Measurements from ENCODE around the gene MAP4K4. TPM values are rescaled to one million over a fixed set of nuclear protein-coding genes. Genes with fewer than 3 reads are reported as not detected.

Gene MAP4K4
- total RNA-seq, 1 experiment from 2014 or later: 58.7 TPM

GRCh38 chr2:101679801-101680487, 17.6 kb upstream of the MAP4K4 start:
- Histone ChIP-seq H3K4me3 (ENCODE audit: insufficient read depth, low read depth, low read length) (no peak overlapping the region), H3K27me3 (ENCODE audit: control insufficient read depth, insufficient read depth, low read length) (no peaks in the 10 kb centered on the region), H3K36me3 (replicated peaks; ENCODE audit: control insufficient read depth, insufficient read depth, low read length) (no peaks in the 10 kb centered on the region)
- DNase-seq: no peak

GRCh38 chr2:101682311-101682710, 15.2 kb upstream of the MAP4K4 start:
- Histone ChIP-seq H3K36me3 (replicated peaks; ENCODE audit: control insufficient read depth, insufficient read depth, low read length) (no peaks in the 10 kb centered on the region), H3K4me3 (ENCODE audit: insufficient read depth, low read depth, low read length) (no peak overlapping the region), H3K27me3 (ENCODE audit: control insufficient read depth, insufficient read depth, low read length) (no peaks in the 10 kb centered on the region)
- no peak for DNase-seq

GRCh38 chr2:101684313-101684712, 13.2 kb upstream of the MAP4K4 start:
- H3K27me3 ChIP-seq (ENCODE audit: control insufficient read depth, insufficient read depth, low read length): no peaks in the 10 kb centered on the region
- no peak for DNase-seq
- H3K4me3 ChIP-seq (ENCODE audit: insufficient read depth, low read depth, low read length): no peak overlapping the region
- H3K36me3 ChIP-seq (replicated peaks; ENCODE audit: control insufficient read depth, insufficient read depth, low read length): no peaks in the 10 kb centered on the region

- DNase-seq: no peak
- Histone ChIP-seq H3K4me3 (ENCODE audit: insufficient read depth, low read depth, low read length) (no peak overlapping the region), H3K27me3 (ENCODE audit: control insufficient read depth, insufficient read depth, low read length) (no peaks in the 10 kb centered on the region), H3K36me3 (replicated peaks; ENCODE audit: control insufficient read depth, insufficient read depth, low read length) (no peaks in the 10 kb centered on the region)
These were observed 9.2 kb upstream of the MAP4K4 start for GRCh38 chr2:101688261-101688660.

GRCh38 chr2:101689114-101689825, 8.2 kb upstream of the MAP4K4 start:
- Histone ChIP-seq H3K27me3 (ENCODE audit: control insufficient read depth, insufficient read depth, low read length) (no peaks in the 10 kb centered on the region), H3K36me3 (replicated peaks; ENCODE audit: control insufficient read depth, insufficient read depth, low read length) (no peaks in the 10 kb centered on the region), H3K4me3 (ENCODE audit: insufficient read depth, low read depth, low read length) (no peak overlapping the region)
- no peak for DNase-seq

- H3K27me3 ChIP-seq (ENCODE audit: control insufficient read depth, insufficient read depth, low read length): no peaks in the 10 kb centered on the region
- no peak for DNase-seq
- no peak overlapping the region for H3K4me3 ChIP-seq (ENCODE audit: insufficient read depth, low read depth, low read length)
- no peaks in the 10 kb centered on the region for H3K36me3 ChIP-seq (replicated peaks; ENCODE audit: control insufficient read depth, insufficient read depth, low read length)
These were observed 6.9 kb upstream of the MAP4K4 start for GRCh38 chr2:101690547-101691152.

GRCh38 chr2:101692041-101692440, 5.5 kb upstream of the MAP4K4 start:
- DNase-seq: no peak
- H3K36me3 ChIP-seq (replicated peaks; ENCODE audit: control insufficient read depth, insufficient read depth, low read length): no peaks in the 10 kb centered on the region

GRCh38 chr2:101692766-101693165, 4.7 kb upstream of the MAP4K4 start:
- H3K36me3 ChIP-seq (replicated peaks; ENCODE audit: control insufficient read depth, insufficient read depth, low read length): no peaks in the 10 kb centered on the region
- no peaks in the 10 kb centered on the region for H3K27me3 ChIP-seq (ENCODE audit: control insufficient read depth, insufficient read depth, low read length)
- H3K4me3 ChIP-seq (ENCODE audit: insufficient read depth, low read depth, low read length): no peak overlapping the region
- no peak for DNase-seq

More at GRCh38 chr2:101692041-101692440, 5.5 kb upstream of the MAP4K4 start:
- Histone ChIP-seq H3K4me3 (ENCODE audit: insufficient read depth, low read depth, low read length) (no peak overlapping the region), H3K27me3 (ENCODE audit: control insufficient read depth, insufficient read depth, low read length) (no peaks in the 10 kb centered on the region)

GRCh38 chr2:101693991-101694588, 3.4 kb upstream of the MAP4K4 start:
- H3K4me3 ChIP-seq (ENCODE audit: insufficient read depth, low read depth, low read length): no peak overlapping the region
- no peak for DNase-seq
- H3K27me3 ChIP-seq (ENCODE audit: control insufficient read depth, insufficient read depth, low read length): no peaks in the 10 kb centered on the region
- no peaks in the 10 kb centered on the region for H3K36me3 ChIP-seq (replicated peaks; ENCODE audit: control insufficient read depth, insufficient read depth, low read length)

- H3K4me3 ChIP-seq (ENCODE audit: insufficient read depth, low read depth, low read length): peak overlapping the region; percentile 75
- peak; percentile 30 for DNase-seq
- no peaks in the 10 kb centered on the region for H3K27me3 ChIP-seq (ENCODE audit: control insufficient read depth, insufficient read depth, low read length)
- H3K36me3 ChIP-seq (replicated peaks; ENCODE audit: control insufficient read depth, insufficient read depth, low read length): no peaks in the 10 kb centered on the region
These were observed 1.0 kb upstream of the MAP4K4 start for GRCh38 chr2:101696272-101697123.

- DNase-seq: peak; percentile 71
- no peaks in the 10 kb centered on the region for H3K27me3 ChIP-seq (ENCODE audit: control insufficient read depth, insufficient read depth, low read length)
- no peaks in the 10 kb centered on the region; the same call in 1 of the 2 replicates for H3K36me3 ChIP-seq (replicated peaks; ENCODE audit: control insufficient read depth, insufficient read depth, low read length)
- H3K4me3 ChIP-seq (ENCODE audit: insufficient read depth, low read depth, low read length): peak overlapping the region; percentile 75
These were observed 722 bp downstream of the MAP4K4 start for GRCh38 chr2:101698014-101698843.

GRCh38 chr2:101698844-101699754, 1.6 kb downstream of the MAP4K4 start:
- Histone ChIP-seq H3K36me3 (replicated peaks; ENCODE audit: control insufficient read depth, insufficient read depth, low read length) (no peaks in the 10 kb centered on the region; the same call in 1 of the 2 replicates), H3K4me3 (ENCODE audit: insufficient read depth, low read depth, low read length) (peak overlapping the region; percentile 75), H3K27me3 (ENCODE audit: control insufficient read depth, insufficient read depth, low read length) (no peaks in the 10 kb centered on the region)
- DNase-seq: no peak
